Activated T-helper 1 cell treated with anti-CD3 and anti-CD28 coated beads, Interleukin-12 subunit alpha, Interleukin-12 subunit beta, Interleukin-2, Interleukin-4 antibody, amounts not matched to agents 30 ng/mL and 10 ng/mL and 1 ng/mL, durations not matched to agents 14 hours and 24 hours and 36 hours (primary cell): ENCODE results near the gene RD3L. TPM values are rescaled to one million over a fixed set of nuclear protein-coding genes. Genes with fewer than 3 reads are reported as not detected.
"Not testable (repeated sequence)": the region's sequence is repeated elsewhere in the genome, so short reads cannot be mapped to it uniquely, and the experiment has no call there.

Source experiments
- DNase-seq: peaks from one replicate; pipeline ENCODE4 v3.0.0; 2021; ENCODE audit warnings: low spot score
- H3K27ac Mint-ChIP-seq: one replicate; pipeline ENCODE4 v1.8.0; 2021; ENCODE audit warnings: mild to moderate bottlenecking, mixed read lengths
- H3K27me3 Mint-ChIP-seq: one replicate; pipeline ENCODE4 v1.8.0; 2022; ENCODE audit warnings: mild to moderate bottlenecking, moderate library complexity, mixed read lengths; ENCODE audit not compliant: insufficient read depth
- H3K36me3 Mint-ChIP-seq: one replicate; pipeline ENCODE4 v1.8.0; 2021; ENCODE audit warnings: low read depth, mixed read lengths
- H3K4me1 Mint-ChIP-seq: one replicate; pipeline ENCODE4 v1.8.0; 2021; ENCODE audit warnings: low read depth, mixed read lengths
- H3K4me3 Mint-ChIP-seq: one replicate; pipeline ENCODE4 v1.8.0; 2021; ENCODE audit warnings: mild to moderate bottlenecking, moderate library complexity, mixed read lengths
- H3K9me3 Mint-ChIP-seq: one replicate; pipeline ENCODE4 v1.8.0; 2021; ENCODE audit warnings: mixed read lengths
- intact Hi-C: fragments of 100-400 bp; cut with micrococcal nuclease; formaldehyde crosslinking; loops from one replicate; pipeline ENCODE4 v1.15.1; 2024
- total RNA-seq: library from RNA; stranded (reverse); gene quantifications from 2 replicates; pipeline ENCODE4 v1.2.3, GENCODE V29; 2022

RD3L gene
- total RNA-seq = not detected in 2 replicates

GRCh38 chr14:103941973-103942736 lies at the start of gene RD3L:
RD3L (minus strand) TSS chr14:103942529; CDS start chr14:103941695, 834 bp downstream.
- Mint-ChIP-seq H3K36me3 (no peaks in the 10 kb centered on the region), H3K9me3 (no peaks in the 10 kb centered on the region), H3K4me3 (no peak within 1 kb of the TSS), H3K4me1 (no peaks in the 10 kb centered on the region), H3K27me3 (peaks cover 29% of the 10 kb centered on the region), H3K27ac (no peak within 1 kb of the TSS)
- intact Hi-C loops = no loop called here
- no peak for DNase-seq

DNA sequence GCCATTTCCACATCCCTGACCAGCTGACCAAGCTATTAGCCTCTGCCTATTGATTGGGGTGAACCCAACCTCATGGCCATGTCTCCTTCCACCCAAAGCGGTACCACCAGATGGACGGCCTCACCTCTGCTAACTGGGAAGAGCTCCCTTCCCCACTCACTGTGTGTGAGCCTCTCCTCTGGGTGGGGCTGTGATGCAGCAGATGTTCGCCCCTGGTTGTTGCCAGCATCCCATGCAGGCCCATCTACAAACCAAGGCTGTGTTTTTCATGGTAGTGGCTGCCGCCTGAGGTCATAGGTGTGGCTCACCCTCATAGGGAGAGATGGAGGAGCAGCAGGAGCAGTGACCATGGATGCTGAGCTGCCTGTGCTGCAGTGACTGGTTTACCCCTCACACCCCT lies 47.6 kb upstream of the RD3L start:
- DNase-seq = no peak
- Mint-ChIP-seq H3K4me3 (no peak overlapping the region), H3K9me3 (peaks cover 4% of the 10 kb centered on the region), H3K36me3 (no peaks in the 10 kb centered on the region), H3K27ac (no peak overlapping the region), H3K27me3 (peaks cover 21% of the 10 kb centered on the region), H3K4me1 (no peaks in the 10 kb centered on the region)
- intact Hi-C loops = no loop called here

DNA sequence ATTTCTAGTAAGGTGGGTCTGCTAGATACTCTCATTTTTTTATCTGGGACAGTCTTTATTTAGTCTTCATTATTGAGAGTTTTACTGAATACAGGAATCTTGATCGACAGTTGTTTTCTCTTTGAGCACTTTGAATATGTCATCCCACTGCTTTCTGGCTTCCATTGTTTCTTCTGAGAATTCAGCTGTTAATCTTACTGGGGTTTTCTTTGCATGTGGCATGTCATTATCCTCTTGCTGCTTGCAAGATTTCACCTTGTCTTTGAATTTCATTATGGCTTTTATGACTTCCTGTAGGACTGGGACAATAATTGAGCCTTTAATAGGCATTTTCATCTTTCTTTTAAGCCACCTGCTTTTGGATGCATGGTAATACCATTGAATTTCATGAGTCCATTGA lies 46.7 kb upstream of the RD3L start:
- H3K27ac Mint-ChIP-seq = no peak overlapping the region
- peaks cover 4% of the 10 kb centered on the region for H3K9me3 Mint-ChIP-seq
- peaks cover 15% of the 10 kb centered on the region for H3K27me3 Mint-ChIP-seq
- intact Hi-C loops = no loop called here
- no peaks in the 10 kb centered on the region for H3K4me1 Mint-ChIP-seq
- no peaks in the 10 kb centered on the region for H3K36me3 Mint-ChIP-seq
- no peak overlapping the region for H3K4me3 Mint-ChIP-seq
- DNase-seq = no peak

DNA sequence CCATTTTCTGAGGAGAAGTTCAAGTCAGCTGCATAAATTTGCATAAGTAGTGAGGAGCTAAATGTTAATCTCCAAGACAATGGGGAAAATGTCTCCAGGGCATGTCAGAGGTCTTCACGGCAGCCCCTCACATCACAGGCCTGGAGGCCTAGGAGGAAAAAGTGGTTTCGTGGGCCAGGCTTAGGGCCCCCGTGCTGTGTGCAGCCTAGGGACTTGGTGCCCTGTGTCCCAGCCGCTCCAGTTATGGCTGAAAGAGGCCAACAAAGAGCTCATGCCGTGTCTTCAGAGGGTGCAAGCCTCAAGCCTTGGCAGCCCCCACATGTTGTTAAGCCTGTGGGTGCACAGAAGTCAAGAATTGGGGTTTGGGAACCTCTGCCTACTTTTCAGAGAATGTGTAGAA lies 41.9 kb upstream of the RD3L start:
- DNase-seq = no peak
- Mint-ChIP-seq H3K27ac (no peak overlapping the region), H3K4me1 (no peaks in the 10 kb centered on the region), H3K9me3 (peaks cover 2% of the 10 kb centered on the region), H3K27me3 (peaks cover 16% of the 10 kb centered on the region), H3K36me3 (no peaks in the 10 kb centered on the region), H3K4me3 (no peak overlapping the region)
- intact Hi-C loops = no loop called here

DNA sequence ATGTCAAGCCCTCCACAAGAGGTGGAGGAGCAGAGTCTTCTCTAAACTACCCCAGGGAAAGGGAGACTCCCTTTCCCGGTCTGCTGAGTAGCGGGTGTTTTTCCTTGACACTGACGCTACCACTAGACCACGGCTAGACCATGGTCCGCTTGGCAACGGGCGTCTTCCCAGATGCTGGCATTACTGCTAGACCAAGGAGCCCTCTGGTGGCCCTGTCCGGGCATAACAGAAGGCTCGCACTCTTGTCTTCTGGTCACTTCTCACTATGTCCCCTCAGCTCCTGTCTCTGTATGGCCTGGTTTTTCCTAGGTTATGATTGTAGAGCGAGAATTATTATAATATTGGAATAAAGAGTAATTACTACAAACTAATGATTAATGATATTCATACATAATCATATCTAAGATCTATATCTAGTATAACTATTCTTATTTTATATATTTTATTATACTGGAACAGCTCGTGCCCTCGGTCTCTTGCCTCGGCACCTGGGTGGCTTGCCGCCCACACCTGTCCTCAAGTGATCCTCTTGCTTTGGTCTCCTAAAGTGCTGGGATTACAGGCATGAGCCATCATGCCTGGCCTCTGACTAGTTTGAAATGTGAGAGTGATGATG lies 38.4 kb upstream of the RD3L start:
- H3K4me1 Mint-ChIP-seq, H3K9me3 Mint-ChIP-seq, H3K4me3 Mint-ChIP-seq, H3K27me3 Mint-ChIP-seq, DNase-seq, H3K27ac Mint-ChIP-seq, H3K36me3 Mint-ChIP-seq: not testable (repeated sequence)
- intact Hi-C loops = loop anchor here (2.0 kb wide), 1 partner anchor 172 kb away; no protein-coding TSS in a partner anchor

DNA sequence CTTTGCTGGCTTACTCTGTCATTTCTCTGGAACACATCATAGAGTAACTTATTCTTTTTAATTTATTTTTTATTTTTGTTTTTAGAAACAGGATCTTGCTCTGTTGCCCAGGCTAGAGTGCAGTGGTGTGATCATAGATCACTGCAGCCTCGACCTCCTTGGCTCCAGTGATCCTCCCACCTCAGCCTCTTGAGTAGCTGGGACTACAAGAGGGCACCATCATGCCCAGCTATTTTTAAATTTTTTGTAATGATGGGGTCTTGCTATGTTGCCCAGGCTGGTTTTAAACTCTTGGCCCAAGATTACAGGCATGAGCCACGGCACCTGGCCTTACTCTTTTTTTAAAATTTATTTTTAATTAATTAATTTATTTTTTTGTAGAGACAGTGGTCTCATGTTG lies 32.2 kb upstream of the RD3L start:
- no peak overlapping the region for H3K4me3 Mint-ChIP-seq
- no peaks in the 10 kb centered on the region for H3K9me3 Mint-ChIP-seq
- H3K4me1 Mint-ChIP-seq = no peaks in the 10 kb centered on the region
- intact Hi-C loops = no loop called here
- no peaks in the 10 kb centered on the region for H3K36me3 Mint-ChIP-seq
- no peak for DNase-seq
- peaks cover 2% of the 10 kb centered on the region for H3K27me3 Mint-ChIP-seq
- no peak overlapping the region for H3K27ac Mint-ChIP-seq

GRCh38 chr14:103973354-103973753 lies 31.0 kb upstream of the RD3L start:
- no peak overlapping the region for H3K4me3 Mint-ChIP-seq
- peaks cover 6% of the 10 kb centered on the region for H3K27me3 Mint-ChIP-seq
- H3K9me3 Mint-ChIP-seq = no peaks in the 10 kb centered on the region
- no peaks in the 10 kb centered on the region for H3K4me1 Mint-ChIP-seq
- intact Hi-C loops = no loop called here
- no peaks in the 10 kb centered on the region for H3K36me3 Mint-ChIP-seq
- H3K27ac Mint-ChIP-seq = no peak overlapping the region
- no peak for DNase-seq

DNA sequence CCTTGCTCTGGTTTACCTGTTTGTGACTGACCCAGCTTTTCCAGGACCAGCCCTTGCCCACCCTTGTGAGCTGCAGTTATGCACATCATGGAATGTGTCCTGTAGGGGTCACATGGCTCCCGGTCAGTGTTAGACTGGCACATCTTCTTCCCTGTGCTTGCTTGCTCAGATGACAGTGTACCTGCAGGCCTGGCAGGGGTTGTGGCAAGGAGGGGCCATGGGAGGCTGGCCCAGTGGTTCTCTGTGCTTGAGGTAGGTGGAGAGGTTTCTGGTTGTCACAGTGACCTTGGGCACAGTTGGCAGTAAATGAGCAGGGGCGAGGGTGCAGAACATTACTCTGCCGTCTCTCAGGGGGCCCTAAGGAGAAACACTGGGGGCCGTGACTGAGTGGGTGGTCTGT lies 27.6 kb upstream of the RD3L start:
- Mint-ChIP-seq H3K9me3 (no peaks in the 10 kb centered on the region), H3K36me3 (no peaks in the 10 kb centered on the region), H3K4me1 (no peaks in the 10 kb centered on the region), H3K4me3 (no peak overlapping the region), H3K27ac (no peak overlapping the region), H3K27me3 (peaks cover 7% of the 10 kb centered on the region)
- DNase-seq = no peak
- intact Hi-C loops = no loop called here

GRCh38 chr14:103966631-103967030 lies 24.3 kb upstream of the RD3L start:
- H3K9me3 Mint-ChIP-seq = no peaks in the 10 kb centered on the region
- DNase-seq = no peak
- no peaks in the 10 kb centered on the region for H3K36me3 Mint-ChIP-seq
- H3K27me3 Mint-ChIP-seq = peaks cover 11% of the 10 kb centered on the region
- H3K27ac Mint-ChIP-seq = no peak overlapping the region
- intact Hi-C loops = no loop called here
- H3K4me1 Mint-ChIP-seq = no peaks in the 10 kb centered on the region
- no peak overlapping the region for H3K4me3 Mint-ChIP-seq

- Mint-ChIP-seq H3K4me1 (no peaks in the 10 kb centered on the region), H3K27ac (no peak overlapping the region), H3K27me3 (peaks cover 5% of the 10 kb centered on the region), H3K36me3 (no peaks in the 10 kb centered on the region), H3K9me3 (no peaks in the 10 kb centered on the region), H3K4me3 (no peak overlapping the region)
- intact Hi-C loops = no loop called here
- no peak for DNase-seq
Measured at GRCh38 chr14:103961928-103962578, 19.7 kb upstream of the RD3L start.

GRCh38 chr14:103960457-103961055 lies 18.2 kb upstream of the RD3L start:
- Mint-ChIP-seq H3K4me1 (no peaks in the 10 kb centered on the region), H3K9me3 (no peaks in the 10 kb centered on the region), H3K27ac (no peak overlapping the region), H3K36me3 (no peaks in the 10 kb centered on the region), H3K4me3 (no peak overlapping the region), H3K27me3 (peaks cover 5% of the 10 kb centered on the region)
- intact Hi-C loops = no loop called here
- DNase-seq = no peak

- no peak overlapping the region for H3K4me3 Mint-ChIP-seq
- intact Hi-C loops = no loop called here
- H3K4me1 Mint-ChIP-seq = no peaks in the 10 kb centered on the region
- H3K27ac Mint-ChIP-seq = no peak overlapping the region
- H3K9me3 Mint-ChIP-seq = no peaks in the 10 kb centered on the region
- H3K27me3 Mint-ChIP-seq = peaks cover 15% of the 10 kb centered on the region
- H3K36me3 Mint-ChIP-seq = no peaks in the 10 kb centered on the region
- no peak for DNase-seq
Measured at GRCh38 chr14:103949131-103949790, 6.9 kb upstream of the RD3L start.
